Stimulated activated CD4-positive, alpha-beta T cell treated with anti-CD3 and anti-CD28 coated beads, Interleukin-4, amount 100 ng/mL, for 24 hours (primary cell): ENCODE results near the gene PDILT.
A peak's percentile ranks its signal among the peaks of the same experiment; 100 is the strongest.

Experiments used
- DNase-seq: peaks from one replicate; pipeline ENCODE4 v3.0.0-alpha.2; 2020

The PDILT gene

GRCh38 chr16:20401475-20402016 is 3.0 kb downstream of the PDILT start:
- no peak for DNase-seq

DNA sequence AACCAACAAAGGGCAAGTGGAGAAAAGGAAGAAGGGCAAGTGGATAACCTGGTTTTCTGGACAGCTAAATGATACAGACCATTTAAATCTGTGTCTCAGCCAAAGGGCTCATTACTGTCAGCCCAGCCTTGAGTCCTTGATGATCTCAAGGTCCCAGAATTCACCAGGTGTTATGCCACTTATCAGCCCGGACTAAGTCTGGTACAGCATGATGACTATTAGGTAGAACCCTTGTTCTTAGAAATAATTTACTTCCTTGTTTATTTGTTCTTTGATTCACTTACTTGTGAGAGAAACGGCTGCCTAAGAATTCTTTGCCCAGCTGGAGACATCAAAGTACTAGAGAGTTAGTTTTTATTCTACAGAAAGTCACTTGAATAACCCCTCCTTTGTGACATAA is 3.5 kb downstream of the PDILT start:
- DNase-seq, result no peak

GRCh38 chr16:20399185-20399584 is 5.4 kb downstream of the PDILT start:
- DNase-seq, result no peak

DNA sequence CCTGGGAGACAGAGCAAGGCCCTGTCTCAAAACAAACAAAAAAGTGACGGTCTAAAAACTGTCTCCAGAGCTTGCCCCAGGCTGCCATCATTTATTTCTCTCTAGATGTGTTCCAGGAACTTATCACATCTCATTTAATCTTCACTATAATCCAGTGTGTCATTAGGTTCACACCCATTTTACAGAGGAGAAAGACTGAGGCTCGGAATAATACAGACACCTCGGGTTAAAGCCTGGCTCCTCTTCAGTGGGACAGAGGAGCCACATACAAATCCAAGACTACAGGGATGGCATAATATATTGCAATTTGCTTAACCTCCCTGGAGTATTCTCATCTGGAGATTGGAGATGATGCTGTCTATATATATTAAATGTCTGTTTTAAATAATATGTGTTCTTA is 5.9 kb downstream of the PDILT start:
- no peak for DNase-seq

- DNase-seq, result no peak
These were observed 7.0 kb downstream of the PDILT start for GRCh38 chr16:20397468-20398074.

DNA sequence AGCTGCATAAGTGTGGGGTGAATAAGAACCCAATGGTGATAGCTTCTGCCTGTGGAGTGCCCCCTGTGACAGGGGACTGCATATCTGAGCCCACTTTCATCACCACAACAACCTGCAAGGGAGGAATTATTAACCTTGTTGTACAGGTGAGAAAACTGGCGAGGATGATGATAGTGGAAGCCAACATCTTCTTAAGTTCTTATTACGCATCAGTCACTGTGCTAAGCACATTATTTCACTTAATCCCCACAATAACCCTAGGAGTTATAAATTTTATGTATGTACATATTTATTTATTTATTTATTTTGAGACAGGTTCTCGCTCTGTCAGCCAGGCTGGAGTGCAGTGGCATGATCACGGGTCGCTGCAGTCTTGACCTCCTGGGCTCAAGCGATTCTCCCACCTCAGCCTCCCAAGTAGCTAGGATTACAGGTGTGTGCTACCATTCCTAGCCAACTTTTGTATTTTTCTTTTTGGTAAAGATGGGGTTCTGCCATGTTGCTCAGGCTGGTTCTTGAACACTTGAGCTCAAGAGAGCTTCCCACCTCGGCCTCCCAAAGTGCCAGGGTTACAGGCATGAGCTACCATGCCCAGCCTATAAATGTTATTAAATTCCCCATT is 7.6 kb downstream of the PDILT start:
- no peak for DNase-seq

DNA sequence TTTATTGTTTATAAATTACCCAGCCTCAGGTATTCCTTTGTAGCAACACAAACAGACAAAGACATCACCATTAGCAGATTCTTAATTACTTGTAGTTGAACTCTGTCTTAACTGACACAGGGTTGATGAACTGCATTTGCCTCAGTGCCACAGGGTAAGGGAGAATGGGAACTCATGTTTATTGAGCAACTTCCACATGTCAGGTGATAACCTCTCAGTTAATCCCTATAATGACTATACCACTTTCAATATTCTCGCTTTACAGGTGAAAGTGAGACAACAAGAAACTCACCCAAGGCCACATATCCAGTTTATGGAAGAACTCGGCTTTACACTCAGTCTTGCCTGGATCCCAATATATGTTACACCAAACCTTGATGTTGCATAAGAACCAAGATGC is 8.6 kb downstream of the PDILT start:
- DNase-seq, result no peak

DNA sequence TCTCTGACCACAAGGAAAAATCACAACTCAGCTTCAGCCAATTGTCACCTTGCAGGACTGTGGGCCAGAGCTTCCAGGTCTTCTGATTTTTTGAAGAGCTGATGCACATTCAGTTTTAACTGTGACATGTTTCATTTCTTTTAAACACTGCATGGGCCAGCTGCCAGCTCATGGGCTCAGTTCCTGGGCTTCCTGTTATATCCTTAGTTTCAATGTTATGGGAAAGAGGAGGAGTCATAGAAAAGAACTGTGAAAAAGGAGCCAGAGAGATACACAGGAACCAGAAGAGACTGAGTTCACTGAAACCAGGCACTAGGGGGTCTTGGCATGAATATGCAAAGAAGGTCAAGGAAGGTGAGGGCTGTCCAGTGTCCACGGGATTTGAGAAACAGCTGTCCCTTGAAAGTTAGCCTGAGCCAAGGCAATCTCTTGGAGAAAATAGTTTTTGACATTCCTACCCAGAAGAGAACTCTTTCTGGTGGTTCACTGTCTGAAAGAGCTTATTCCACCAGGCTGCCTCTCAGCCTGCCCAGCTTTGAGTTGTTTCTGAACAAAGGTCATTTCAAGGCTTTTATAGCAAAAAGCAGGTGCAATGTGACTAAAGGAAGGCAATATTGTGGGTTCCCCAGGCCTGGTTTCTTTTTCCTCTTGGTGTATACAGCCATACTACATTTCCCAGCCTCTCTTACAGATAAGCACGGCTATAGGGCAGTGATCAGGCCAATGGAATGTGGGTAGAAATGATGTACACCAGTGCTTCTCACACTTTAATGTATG is 10.5 kb downstream of the PDILT start:
- no peak for DNase-seq

DNA sequence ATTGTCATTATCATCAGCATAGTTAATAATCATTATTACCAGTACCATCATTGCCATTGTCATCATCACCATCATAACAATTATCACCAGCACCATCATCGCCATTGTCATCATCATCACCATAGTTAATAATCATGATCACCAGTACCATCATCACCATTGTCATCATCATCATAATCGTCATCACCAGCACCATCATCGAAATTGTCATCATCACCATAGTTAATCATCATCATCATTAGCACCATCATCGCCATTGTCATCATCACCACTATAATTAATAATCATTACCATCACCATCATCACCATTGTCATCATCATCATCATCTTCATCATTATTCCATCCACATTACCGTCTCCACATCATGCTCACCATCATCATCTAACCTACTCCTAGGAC is 13.5 kb downstream of the PDILT start:
- no peak for DNase-seq

- no peak for DNase-seq
These were observed 15.7 kb downstream of the PDILT start for GRCh38 chr16:20388854-20389253.

DNA sequence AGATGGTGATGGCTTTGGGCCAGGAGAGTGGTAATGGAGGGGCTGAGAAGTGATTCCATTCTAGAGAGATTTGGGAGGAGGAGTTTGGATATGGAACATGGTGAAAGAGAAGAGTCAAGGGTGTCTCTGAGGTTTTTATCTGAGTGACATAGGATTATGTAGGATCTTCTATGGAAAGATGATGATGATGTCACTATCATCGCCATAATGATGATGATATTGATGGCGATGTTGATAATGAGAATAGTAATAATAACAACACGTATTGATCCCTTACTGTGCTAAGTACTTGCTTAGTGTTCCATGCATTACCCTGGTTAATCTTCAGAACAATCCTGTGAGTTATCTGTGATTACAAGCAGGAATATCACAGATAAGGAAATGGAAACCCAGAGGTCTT is 16.6 kb downstream of the PDILT start:
- DNase-seq, result no peak

- peak; percentile 60 for DNase-seq
These were observed 18.4 kb downstream of the PDILT start for GRCh38 chr16:20385844-20386832.

DNA sequence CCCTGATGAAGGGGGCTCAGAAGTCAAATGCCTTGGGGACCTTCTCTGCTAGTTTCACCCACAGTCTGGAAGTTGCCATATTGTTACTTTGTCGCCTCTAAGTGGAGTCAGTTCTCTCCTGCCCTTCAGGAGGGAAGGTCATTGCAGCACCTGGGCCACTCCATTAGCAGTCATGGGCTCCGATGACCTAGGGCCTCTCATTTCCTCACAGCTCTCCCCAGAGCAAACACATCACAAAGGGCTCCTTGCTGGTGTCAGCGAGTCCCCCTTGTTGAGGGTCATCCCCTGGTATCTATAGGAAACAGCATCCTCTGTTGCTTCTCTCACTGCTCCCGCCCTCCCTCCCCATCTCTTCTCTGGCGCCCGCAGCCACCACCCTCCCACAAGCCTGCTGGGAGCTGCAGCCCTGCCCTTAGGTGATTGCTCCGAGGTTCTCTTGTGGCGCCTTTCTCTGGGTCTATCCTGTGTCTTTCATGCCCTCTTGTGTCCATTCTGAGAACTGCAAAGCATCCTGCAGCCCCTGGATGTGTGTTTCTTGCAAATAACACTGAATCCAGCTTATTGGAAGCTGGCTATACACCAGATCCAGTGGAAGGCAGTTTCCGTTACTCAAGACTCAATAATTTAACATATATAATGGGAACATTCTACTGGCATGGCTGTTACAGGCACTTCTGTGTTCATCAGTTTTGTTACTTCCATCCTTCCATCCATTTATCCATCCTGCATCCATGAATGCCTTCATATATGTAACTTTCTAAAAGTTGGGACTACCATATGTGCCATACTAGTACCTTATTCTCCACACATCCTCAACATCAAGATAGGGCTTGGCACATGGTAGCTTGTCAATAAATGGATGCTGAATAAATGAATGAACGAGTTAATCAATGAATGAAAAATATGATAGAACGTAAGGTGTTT is 21.2 kb downstream of the PDILT start:
- DNase-seq, result peak; percentile 55

- DNase-seq, result no peak
These were observed 22.2 kb downstream of the PDILT start for GRCh38 chr16:20382202-20382948.

DNA sequence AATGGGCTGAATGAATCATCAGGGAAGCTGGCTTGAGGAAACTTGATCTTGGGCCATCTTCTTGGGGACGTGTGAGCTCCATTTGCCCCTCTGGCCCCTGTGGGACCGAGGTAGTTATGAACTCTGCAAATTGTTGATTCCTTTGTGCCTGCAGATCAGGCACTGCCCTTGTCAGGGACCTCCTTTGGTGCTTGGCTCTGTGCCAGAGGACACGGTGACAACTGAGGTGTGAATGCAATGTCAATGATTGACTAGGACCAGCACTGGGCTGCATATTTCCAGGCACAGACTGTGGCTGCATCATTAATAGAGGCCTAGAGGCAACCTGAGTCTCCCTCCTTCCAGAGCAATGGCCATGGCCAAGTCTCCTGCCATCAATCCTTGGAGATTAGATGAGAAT is 23.8 kb downstream of the PDILT start:
- DNase-seq, result no peak

DNA sequence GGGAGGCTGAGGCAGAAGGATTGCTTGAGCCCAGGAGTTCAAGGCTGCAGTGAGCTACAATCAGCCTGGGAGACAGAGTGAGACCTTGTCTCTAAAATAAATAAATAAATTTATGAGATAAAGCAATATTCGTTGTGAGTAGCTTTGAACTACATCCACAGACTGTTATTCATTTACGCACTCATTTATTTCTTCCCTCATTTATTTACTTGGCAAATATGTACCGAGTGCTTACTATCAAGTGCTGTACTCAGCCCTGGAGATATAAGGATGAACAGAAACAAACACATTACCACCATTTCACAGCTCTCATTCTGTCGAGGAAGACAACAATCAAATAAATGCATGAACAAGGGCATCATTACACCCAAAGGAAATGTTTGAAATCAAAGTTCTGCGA is 27.4 kb downstream of the PDILT start:
- no peak for DNase-seq

GRCh38 chr16:20372701-20373100 is 31.8 kb downstream of the PDILT start:
- no peak for DNase-seq

DNA sequence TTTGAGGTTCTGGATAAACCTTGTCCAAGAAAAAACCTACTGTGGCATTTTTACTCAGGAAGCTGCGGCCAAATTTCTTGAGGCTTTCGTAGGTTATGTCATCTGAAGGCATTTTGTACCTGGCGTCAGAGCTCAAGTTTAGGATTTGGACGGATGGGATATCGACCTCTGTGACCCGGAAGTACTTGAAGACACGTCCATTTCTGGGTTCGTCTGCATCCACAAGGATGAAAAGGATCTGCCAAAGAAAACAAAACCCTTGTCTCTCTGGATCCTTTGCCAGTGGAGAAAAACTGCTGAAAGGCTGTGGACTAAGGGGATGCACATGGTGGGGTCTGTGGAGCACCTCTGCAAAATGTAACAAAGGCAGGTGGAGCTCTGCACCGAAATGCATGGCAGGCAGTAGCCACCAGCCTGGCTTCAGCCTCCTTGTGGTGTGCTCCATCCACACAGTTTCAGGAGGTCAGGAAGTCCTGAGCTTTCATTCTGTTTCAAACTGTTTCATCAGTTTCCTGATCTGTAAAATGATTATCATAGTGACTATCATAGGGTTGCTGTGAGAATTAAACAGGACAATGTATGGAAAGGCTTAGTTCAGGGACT is 35.0 kb downstream of the PDILT start:
- DNase-seq, result no peak

GRCh38 chr16:20364051-20364450 is 40.5 kb downstream of the PDILT start:
- no peak for DNase-seq

DNA sequence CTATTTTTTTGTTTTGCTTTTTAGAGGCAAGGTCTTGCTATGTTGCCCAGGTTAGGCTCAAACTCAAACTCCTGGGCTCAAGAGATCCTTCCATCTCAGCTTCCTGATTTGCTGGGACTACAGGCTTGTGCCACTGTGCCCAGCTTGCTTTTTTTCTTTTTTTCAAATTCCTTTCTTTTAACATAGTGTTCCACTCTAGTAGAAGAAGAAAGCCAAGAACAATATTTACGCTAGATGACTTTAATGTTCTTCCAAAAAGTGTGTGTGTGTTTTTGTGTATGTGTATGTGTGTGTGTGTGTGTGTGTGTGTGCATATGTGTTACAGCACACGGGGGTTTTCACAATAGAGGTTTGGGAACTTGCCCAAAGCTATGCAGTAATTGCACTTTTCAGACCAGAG is 41.3 kb downstream of the PDILT start:
- DNase-seq, result no peak

GRCh38 chr16:20359997-20360396 is 44.5 kb downstream of the PDILT start:
- DNase-seq, result no peak
